GM21619 (cell line): ENCODE measurements around the gene LMTK2.

Experiments
- ATAC-seq: cut with Tn5 transposase; IDR thresholded peaks from one replicate; pipeline ENCODE4 v1.9.1; 2021; ENCODE audit not compliant: unreplicated experiment

The LMTK2 gene

GRCh38 chr7:98233219-98234070 is 126.8 kb downstream of the LMTK2 start:
- ATAC-seq = no peak

GRCh38 chr7:98234429-98235147 is 127.9 kb downstream of the LMTK2 start:
- ATAC-seq = no peak

- ATAC-seq = no peak
Observed at GRCh38 chr7:98235901-98236300, 129.2 kb downstream of the LMTK2 start.

GRCh38 chr7:98236355-98237185 is 129.9 kb downstream of the LMTK2 start:
- ATAC-seq = no peak

DNA sequence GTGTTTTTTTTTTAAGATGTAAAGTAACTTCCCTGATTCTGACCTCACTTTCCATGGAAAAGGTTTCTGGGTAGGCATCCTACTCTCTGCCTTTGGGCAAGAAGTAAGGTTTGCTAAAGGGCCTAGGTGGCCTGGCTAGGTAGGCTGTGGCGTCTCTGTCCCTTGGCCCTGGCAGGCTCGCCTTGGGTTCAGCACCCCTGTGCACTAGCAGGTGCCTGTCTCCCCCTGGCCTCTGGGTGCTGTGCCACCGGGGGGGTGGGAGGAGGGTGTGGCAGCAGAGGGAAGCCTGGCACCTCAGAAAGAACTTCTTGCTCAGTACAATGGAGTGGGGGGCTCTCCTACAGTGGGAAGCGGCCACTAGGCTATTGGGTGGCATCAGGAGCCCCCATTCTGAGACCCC is 131.4 kb downstream of the LMTK2 start:
- ATAC-seq = no peak

DNA sequence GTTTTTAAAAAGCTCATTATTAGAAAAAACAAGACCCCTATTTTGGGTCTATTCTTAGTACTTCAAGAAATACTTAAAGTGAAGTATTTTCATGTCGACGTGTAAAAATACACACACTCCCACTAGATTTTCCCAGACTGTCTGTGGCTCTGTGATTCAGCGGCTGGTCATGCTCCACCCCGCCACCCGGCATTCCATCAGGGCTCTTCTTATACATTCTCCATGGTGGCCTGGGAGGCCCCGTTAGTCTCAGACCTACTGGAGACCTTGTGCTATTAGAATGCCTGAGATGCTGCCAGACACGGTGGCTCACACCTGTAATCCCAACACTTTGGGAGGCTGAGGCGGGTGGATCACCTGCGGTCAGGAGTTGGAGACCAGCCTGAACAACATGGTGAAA is 132.3 kb downstream of the LMTK2 start:
- no peak for ATAC-seq

DNA sequence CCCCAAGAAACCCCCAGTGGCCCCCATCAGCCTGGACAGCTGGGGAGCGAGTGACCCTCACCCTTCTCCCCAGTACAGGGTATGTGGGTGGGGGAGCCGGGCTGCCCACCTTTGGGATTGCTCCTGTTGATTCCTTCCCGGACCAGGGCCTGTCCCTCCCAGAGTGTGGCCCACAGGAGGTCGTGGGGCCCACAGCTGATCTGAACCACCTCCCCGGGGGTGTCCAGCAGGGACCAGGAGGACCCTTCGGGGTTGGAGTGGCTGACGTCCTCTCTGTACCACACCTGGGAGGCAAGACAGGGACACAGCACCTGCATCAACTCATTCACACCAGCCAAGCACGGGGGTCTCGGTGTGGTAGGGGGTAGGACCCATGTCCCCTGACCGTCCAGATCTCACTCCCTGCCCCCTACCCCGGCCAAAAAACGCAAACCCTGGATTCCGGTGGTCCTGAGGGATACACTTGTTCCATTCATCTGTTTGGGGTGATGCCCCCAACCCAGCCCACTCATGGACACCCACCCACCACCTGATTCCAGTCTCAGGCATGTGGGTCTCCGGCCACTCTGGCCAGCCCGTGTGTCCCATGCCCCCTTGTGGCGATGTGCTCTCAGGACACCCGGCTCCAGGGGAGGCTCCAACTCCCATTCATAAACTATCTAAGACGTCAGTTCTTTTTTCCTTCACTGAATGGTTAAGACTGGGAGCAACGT is 134.5 kb downstream of the LMTK2 start:
- ATAC-seq = no peak

DNA sequence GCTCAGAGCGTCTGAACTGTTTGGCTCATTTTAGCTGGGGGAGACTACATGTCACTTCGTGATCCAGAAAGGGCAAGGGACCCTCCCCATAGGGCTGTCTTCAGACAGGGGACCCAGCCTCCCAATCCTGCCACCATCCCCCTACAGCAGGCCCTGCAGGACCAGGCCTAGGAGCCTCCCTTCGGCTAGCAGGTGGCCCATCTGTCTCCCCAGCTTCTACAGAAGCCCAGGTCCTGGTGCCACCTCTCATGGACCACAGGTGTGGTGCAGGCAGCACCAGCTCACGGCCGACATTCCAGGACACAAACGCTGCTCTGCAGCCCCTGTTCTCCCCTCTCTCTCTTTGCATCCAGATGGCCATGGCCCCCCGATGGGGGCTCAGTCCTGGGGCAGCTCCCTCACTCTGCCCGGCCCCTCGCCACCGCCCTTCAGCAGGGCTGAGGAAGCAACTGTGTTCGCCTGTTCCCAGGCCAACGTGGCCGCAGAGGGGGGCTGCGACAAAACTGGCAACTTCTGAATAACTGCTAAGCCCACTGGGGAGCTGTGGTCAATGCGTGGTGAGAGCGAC is 135.1 kb downstream of the LMTK2 start:
- no peak for ATAC-seq

GRCh38 chr7:98242342-98242741 is 135.7 kb downstream of the LMTK2 start:
- ATAC-seq = no peak

DNA sequence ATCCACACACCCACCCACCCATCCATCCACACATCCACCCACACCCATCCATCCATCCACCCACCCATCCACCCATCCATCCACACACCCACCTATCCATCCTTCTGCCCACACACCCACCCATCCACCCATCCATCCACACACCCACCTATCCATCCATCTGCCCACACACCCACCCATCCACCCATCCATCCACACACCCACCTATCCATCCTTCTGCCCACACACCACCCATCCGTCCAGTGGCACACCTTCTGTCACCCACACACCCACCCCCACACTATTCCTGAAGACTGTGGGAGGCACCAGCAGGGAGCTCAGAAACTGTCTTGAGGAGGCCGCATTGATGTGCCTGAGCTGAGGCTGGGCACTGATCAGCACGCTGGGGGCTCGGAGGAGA is 136.3 kb downstream of the LMTK2 start:
- ATAC-seq = no peak

DNA sequence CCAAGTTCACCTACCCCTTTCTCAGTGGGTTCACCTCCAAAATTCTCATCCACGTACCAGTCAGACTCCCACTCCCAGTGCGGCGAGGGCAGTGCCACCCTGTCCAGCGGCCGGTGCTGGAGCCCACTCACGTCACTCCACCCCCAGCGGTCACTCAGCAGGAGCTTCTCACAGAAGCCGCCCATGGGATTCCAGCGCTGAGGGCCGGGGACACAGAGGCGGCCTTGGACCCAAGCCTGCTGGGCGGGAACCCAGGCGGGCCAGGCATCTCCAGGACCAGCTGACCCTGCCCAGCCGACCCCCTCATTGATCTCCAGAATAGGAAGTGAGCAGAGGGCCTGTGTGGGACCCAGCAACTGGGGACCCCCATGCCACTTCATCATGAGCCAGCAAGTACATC is 138.2 kb downstream of the LMTK2 start:
- ATAC-seq = no peak

DNA sequence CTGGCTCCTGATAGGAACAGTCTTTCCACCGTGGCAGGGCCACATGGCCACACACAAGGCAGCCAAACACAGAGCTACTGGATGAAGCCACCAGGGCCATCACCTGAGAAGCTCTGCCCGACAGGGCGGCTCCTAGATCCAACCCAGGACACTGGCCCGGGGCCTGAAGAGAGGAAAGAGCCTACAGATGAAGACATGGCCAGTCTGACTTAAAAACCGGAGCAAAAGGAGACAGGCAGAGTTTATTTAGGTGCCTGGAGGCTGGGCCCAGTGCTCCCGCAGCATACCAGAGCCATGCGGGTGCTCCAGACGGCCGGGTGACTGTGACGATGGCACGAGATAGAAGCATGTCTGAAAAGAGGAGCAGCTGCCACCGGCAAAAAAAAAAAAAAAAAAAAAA is 141.5 kb downstream of the LMTK2 start:
- no peak for ATAC-seq

DNA sequence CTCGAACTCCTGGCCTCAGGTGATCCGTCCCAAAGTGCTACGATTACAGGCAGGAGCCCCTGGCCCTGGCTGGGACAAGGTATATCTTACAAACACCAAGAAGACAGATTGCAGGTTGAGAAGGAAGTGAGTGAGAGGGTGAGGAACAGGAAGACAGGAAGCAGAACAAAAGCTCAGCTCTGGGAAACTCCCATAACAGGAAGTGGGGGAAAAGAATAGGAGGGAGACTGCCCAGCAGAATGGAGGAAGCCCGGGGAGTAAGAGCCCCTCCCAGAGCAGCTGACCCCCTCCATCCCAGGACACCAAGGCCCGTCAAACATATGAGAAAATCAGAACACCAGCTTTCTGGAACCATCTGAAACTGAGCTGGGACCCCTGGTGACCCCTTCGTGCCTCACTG is 142.4 kb downstream of the LMTK2 start:
- no peak for ATAC-seq

- peak; percentile 24 for ATAC-seq
Observed at GRCh38 chr7:98250789-98251188, 144.1 kb downstream of the LMTK2 start.

DNA sequence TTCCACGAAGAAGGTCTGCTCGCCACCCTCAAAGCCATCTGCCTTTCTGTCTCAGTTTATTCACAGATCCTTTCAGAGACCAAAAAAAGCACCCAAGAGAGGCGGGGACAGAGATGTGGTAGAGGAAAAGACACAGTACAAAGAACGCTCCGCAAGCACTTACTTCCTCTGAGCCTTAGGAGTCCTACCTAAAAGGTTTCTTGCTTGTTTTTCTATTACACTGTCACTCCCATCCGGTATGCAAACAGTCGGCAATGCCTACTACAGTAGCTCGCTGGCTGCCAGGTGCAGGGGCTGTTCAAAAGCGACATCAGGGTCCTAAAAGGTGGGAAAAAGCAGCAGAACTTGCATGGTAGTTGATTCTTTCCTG is 144.6 kb downstream of the LMTK2 start:
- ATAC-seq = peak; percentile 26

DNA sequence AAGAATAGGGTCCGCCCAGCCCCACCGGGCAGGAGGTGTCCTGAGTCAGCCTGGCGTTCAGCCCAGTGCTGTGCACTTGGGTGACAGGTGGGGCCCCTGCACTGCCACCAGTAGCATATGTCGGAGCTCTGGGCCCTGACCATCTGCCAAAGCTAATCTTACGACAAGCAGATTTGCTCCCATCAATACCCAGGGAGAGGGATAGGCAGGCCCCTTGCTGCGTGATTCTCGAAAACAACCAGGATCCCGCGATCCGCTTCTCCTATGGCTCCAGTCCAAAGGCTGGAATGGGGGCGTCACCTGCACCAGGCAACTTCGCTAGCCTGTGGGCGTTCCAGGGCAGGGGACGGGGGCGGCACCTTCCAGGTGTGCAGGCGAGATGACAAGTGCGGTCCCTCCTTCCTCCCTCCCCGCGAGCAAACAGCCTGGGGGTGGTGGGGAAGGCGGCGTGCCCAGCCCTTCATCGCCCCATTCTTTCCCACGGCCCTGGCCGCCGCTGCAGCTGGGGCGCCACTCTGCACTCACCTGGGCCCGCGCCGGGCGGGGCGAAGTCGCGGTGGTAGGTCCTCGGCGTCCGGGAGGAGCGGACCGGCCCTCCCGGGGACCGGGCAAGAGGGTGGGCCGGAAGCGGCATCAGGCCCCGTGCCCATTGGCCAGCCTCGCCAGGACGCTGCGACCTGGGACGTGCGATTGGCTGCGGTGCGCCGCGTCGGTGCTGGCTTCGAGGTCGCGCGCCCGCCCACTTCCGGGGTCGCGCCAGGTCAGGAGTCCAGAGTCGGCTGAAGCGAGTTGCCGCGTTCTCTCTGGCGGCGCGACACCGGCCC is 145.2 kb downstream of the LMTK2 start, which contains the start of gene TECPR1:
Gene TECPR1 (minus strand): TSS at position 632 of the 824 bp plus-strand sequence. CDS start 6,086 bp downstream, outside the sequence.
- ATAC-seq = peak; percentile 96

DNA sequence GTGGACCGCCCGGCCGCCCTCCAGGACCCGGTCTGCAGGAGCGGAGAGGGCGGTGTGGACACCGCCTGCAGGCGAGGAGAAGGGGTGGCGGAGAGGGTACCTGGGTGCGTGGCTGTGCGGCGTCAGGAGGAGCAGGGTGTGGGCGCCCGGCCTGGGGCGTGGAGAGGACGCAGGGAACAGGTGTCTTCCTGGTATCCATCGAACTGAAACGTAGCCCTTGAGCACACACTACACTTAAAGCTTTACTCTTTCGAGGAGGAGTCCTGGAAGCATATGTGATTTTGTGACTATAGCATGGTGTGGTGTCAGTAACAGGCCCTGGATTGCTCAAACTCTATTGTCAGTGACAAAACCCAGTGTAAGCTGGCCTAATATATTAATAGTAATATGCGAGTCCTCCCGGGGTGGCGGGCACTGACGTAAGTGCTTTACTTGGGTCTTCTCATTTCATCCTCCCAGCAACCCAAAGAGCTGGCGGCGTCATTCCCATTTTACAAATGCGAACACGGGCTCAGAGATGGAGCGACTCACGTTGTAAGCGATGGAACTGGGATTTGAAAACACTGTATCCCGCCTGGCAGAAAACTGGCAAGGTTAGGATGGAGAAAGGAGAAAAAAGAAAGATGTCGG is 145.9 kb downstream of the LMTK2 start:
- no peak for ATAC-seq

DNA sequence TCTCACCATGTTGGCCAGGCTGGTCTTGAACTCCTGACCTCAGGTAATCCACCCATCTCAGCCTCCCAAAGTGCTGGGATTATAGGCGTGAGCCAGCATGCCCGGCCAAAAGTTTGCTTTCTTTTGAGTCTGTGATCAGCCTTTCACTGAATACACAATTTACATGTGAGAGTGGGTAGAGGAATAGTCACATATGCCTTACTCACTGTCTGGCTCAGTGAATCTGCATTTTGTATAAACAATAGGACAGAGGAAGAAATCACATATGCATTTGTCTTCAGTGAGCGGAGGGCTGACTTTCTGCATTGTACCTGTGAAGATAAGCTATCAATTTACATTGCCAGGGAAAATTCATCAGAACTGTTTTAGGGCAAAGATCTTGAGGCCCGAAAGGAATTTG is 147.9 kb downstream of the LMTK2 start:
- ATAC-seq = no peak

DNA sequence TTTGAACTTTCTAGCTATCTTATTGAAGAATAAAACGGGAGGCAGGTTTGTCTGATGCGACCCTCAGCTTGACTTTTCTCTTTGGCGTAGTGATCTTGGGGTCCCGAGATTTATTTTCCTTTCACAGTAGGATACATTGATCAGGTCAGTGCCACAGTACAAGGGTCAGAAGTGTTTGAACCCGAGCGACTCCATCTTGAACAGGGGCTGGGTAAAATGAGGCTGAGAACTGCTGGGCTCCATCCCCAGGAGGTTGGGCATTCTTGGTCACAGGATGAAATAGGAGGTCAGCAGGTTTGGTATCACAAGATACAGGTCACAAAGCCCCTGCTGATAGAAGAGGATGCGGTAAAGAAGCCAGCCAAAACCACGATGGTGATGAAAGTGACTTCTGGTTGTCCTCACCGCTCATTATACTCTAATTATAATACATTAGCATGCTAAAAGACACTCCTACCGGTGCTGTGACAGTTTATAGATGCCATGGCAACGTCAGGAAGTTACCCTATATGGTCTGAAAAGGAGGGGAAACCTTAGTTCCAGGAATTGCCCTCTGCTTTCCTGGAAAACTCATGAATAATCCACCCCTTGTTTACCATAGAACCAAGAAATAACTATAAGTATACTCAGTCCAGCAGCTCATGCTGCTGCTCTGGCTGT is 148.4 kb downstream of the LMTK2 start:
- ATAC-seq = no peak
